Glutamatergic neuron (in vitro differentiated cells): ENCODE data around the gene RADIL. TPM values are rescaled to one million over a fixed set of nuclear protein-coding genes. Genes with fewer than 3 reads are reported as not detected.
A peak's percentile ranks its signal among the peaks of the same experiment; 100 is the strongest.

Source experiments
- DNase-seq: peaks from one replicate; pipeline ENCODE4 v3.0.0; 2022
- H3K27ac Mint-ChIP-seq: one replicate; pipeline ENCODE4 v1.8.0; 2020; ENCODE audit warnings: mild to moderate bottlenecking, mixed read lengths, inconsistent platforms; ENCODE audit not compliant: unreplicated experiment
- H3K27me3 Mint-ChIP-seq: one replicate; pipeline ENCODE4 v1.8.0; 2020; ENCODE audit warnings: mild to moderate bottlenecking, moderate library complexity, mixed read lengths, inconsistent platforms; ENCODE audit not compliant: unreplicated experiment
- H3K36me3 Mint-ChIP-seq: one replicate; pipeline ENCODE4 v1.8.0; 2020; ENCODE audit warnings: mild to moderate bottlenecking, mixed read lengths, inconsistent platforms; ENCODE audit not compliant: unreplicated experiment
- H3K4me1 Mint-ChIP-seq: one replicate; pipeline ENCODE4 v1.8.0; 2020; ENCODE audit warnings: mild to moderate bottlenecking, low read depth, mixed read lengths, inconsistent platforms; ENCODE audit not compliant: unreplicated experiment
- H3K4me3 Mint-ChIP-seq: one replicate; pipeline ENCODE4 v1.8.0; 2020; ENCODE audit warnings: mild to moderate bottlenecking, mixed read lengths, inconsistent platforms; ENCODE audit not compliant: unreplicated experiment
- H3K9me3 Mint-ChIP-seq: one replicate; pipeline ENCODE4 v1.8.0; 2020; ENCODE audit warnings: mild to moderate bottlenecking, moderate library complexity, mixed read lengths, inconsistent platforms; ENCODE audit not compliant: unreplicated experiment
- total RNA-seq: library from RNA; stranded (reverse); fragmentation: NEBNext Ultra II Directional; extraction: Animal tissue kit (Norgen Biotek cat#: 25700); gene quantifications from one replicate; pipeline ENCODE4 v1.2.1, GENCODE V29; 2021; ENCODE audit not compliant: unreplicated experiment
- TF ChIP-seq, protein P1 (sequence below): fragments of 200-600 bp; sonication (generic); IDR thresholded peaks from one replicate; pipeline ENCODE4 v1.5.0; 2021; ENCODE audit not compliant: partially characterized antibody, unreplicated experiment

The RADIL gene
- total RNA-seq, 1 donor from 2014 or later = 31.3 TPM

DNA sequence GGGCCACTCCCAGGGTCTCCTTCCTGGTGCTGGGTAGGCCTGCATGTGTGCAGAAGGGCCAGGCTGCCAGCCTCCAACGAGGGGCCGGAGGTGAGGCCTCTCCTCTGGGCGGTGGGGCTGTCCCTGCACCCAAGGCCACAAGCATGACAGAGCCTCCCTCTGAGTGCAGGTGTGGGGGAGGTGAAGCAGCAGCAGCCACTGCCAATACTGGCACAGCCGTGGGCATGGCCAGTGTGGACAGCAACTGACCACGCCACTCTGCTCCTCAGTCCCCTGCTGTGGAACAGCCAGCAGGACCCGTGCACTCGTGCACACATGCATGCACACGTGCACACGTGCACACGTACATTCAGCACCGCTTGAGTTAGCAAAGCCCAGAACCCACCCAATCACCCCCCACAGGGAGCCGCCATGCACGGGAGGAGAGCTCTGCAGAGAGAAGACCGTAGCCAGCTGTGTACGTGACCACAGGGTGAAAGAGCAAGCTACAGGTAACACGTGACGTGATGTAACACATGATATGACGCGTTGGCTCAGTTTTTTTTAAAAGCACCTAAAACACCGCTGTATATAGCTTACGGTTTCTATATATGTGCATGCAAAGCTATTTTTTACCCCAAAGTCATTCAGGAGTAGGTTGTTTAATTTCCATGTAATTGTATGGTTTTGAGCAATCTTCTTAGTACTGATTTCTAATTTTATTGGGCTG, 44.7 kb downstream of the RADIL start:
- Mint-ChIP-seq H3K4me1 (peaks cover 22% of the 10 kb centered on the region), H3K9me3 (peaks cover 10% of the 10 kb centered on the region), H3K4me3 (peak overlapping the region; percentile 15), H3K36me3 (no peaks in the 10 kb centered on the region), H3K27me3 (peaks cover 6% of the 10 kb centered on the region), H3K27ac (no peak overlapping the region)
- DNase-seq = no peak
- TF ChIP-seq, protein P1, sequence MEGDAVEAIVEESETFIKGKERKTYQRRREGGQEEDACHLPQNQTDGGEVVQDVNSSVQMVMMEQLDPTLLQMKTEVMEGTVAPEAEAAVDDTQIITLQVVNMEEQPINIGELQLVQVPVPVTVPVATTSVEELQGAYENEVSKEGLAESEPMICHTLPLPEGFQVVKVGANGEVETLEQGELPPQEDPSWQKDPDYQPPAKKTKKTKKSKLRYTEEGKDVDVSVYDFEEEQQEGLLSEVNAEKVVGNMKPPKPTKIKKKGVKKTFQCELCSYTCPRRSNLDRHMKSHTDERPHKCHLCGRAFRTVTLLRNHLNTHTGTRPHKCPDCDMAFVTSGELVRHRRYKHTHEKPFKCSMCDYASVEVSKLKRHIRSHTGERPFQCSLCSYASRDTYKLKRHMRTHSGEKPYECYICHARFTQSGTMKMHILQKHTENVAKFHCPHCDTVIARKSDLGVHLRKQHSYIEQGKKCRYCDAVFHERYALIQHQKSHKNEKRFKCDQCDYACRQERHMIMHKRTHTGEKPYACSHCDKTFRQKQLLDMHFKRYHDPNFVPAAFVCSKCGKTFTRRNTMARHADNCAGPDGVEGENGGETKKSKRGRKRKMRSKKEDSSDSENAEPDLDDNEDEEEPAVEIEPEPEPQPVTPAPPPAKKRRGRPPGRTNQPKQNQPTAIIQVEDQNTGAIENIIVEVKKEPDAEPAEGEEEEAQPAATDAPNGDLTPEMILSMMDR = no peak

- peaks cover 10% of the 10 kb centered on the region for H3K9me3 Mint-ChIP-seq
- H3K36me3 Mint-ChIP-seq = no peaks in the 10 kb centered on the region
- peak overlapping the region; percentile 68 for H3K4me3 Mint-ChIP-seq
- peak overlapping the region; percentile 97 for H3K27ac Mint-ChIP-seq
- DNase-seq = peak; percentile 68
- TF ChIP-seq, protein P1 = no peak
- H3K27me3 Mint-ChIP-seq = peaks cover 6% of the 10 kb centered on the region
- H3K4me1 Mint-ChIP-seq = peaks cover 22% of the 10 kb centered on the region
These were observed 45.5 kb downstream of the RADIL start for GRCh38 chr7:4837803-4838625.

- Mint-ChIP-seq H3K36me3 (no peaks in the 10 kb centered on the region), H3K27me3 (peaks cover 6% of the 10 kb centered on the region), H3K9me3 (peaks cover 10% of the 10 kb centered on the region), H3K4me1 (peaks cover 22% of the 10 kb centered on the region), H3K27ac (peak overlapping the region; percentile 97), H3K4me3 (peak overlapping the region; percentile 68)
- TF ChIP-seq, protein P1 = no peak
- DNase-seq = peak; percentile 79
These were observed 46.3 kb downstream of the RADIL start for GRCh38 chr7:4837041-4837802.

GRCh38 chr7:4836206-4836661, 47.3 kb downstream of the RADIL start:
- Mint-ChIP-seq H3K9me3 (peaks cover 10% of the 10 kb centered on the region), H3K27me3 (peaks cover 6% of the 10 kb centered on the region)

More at GRCh38 chr7:4836206-4836661, 47.3 kb downstream of the RADIL start:
- Mint-ChIP-seq H3K36me3 (no peaks in the 10 kb centered on the region), H3K4me3 (no peak overlapping the region), H3K27ac (no peak overlapping the region), H3K4me1 (peaks cover 20% of the 10 kb centered on the region)
- TF ChIP-seq, protein P1 = no peak
- no peak for DNase-seq
